Hepatocyte (in vitro differentiated cells): ENCODE measurements around the gene SSR2.

Source experiments
- EZH2 ChIP-seq: fragments of 200-600 bp; sonication (generic); IDR thresholded peaks from 2 replicates; pipeline ENCODE4 v1.6.1; 2016; ENCODE audit warnings: antibody characterized with exemption, mild to moderate bottlenecking, borderline replicate concordance
- TF ChIP-seq, protein P1 (sequence below): fragments of 200-600 bp; sonication (generic); IDR thresholded peaks from 2 replicates; pipeline ENCODE4 v1.5.1; 2016; ENCODE audit warnings: antibody characterized with exemption, mild to moderate bottlenecking; ENCODE audit not compliant: poor library complexity

DNA sequence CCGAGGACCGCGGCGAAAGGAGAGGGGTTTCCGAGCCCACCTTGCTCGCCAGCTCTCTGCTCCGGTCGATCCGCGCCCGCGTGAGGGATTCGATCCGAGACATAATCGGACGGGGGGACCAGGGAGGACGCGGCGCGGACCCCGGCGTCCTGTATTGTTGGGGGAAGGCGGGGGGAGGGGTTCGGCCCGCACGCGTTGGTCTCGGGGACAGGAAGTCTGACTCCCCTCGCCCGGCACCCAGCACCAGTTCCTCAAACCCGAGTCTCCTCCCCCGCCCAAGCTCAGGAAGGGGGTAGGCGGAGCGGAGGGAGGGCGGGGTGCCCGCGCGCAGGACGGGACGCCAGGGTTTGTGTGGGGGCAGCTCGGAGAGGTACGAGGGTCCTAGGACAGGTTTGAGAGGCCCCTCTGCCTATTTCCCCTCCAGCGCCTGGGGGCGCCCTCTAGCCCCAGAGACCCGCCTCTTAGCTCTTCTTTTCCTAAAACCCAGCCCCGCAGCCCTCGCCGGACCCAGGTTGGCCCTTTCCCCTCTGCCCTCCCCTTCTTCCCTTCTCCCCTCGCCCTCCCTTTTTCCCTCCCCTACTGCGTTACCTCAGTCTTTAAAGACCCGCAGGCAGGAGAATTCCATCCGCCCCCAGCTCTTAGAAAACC, 42.3 kb downstream of the SSR2 start, which contains the start of gene ARHGEF2:
- no peak for TF ChIP-seq EZH2
- TF ChIP-seq, protein P1, sequence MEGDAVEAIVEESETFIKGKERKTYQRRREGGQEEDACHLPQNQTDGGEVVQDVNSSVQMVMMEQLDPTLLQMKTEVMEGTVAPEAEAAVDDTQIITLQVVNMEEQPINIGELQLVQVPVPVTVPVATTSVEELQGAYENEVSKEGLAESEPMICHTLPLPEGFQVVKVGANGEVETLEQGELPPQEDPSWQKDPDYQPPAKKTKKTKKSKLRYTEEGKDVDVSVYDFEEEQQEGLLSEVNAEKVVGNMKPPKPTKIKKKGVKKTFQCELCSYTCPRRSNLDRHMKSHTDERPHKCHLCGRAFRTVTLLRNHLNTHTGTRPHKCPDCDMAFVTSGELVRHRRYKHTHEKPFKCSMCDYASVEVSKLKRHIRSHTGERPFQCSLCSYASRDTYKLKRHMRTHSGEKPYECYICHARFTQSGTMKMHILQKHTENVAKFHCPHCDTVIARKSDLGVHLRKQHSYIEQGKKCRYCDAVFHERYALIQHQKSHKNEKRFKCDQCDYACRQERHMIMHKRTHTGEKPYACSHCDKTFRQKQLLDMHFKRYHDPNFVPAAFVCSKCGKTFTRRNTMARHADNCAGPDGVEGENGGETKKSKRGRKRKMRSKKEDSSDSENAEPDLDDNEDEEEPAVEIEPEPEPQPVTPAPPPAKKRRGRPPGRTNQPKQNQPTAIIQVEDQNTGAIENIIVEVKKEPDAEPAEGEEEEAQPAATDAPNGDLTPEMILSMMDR, result peak; percentile 44
